Vagina (tissue), 2 donors: ENCODE results near the gene BMPR1A.

ENCODE experiments used
- CTCF ChIP-seq, 3 experiments: fragments of 450-650 bp in 2 of 3; fragments of 200-600 bp in 1 of 3; sonication (generic) in 1 of 3; IDR thresholded peaks; one replicate each; pipeline ENCODE4 v1.5.1; 2017 to 2019; ENCODE audit warnings: antibody characterized with exemption in 3 of 3, mild to moderate bottlenecking in 2 of 3, moderate library complexity in 2 of 3
- POLR2A ChIP-seq, 2 donors: fragments of 450-650 bp; IDR thresholded peaks; one replicate each; pipeline ENCODE4 v1.6.1; 2017; ENCODE audit warnings: antibody characterized with exemption in 2 of 2, mild to moderate bottlenecking in 2 of 2, moderate library complexity in 2 of 2

- TF ChIP-seq CTCF (IDR thresholded peaks at IDR 0.05) (no peak), POLR2A (IDR thresholded peaks at IDR 0.05) (no peak)
Measured at GRCh38 chr10:86752311-86752710, 4.1 kb upstream of the BMPR1A start.
